Activated effector memory CD4-positive, alpha-beta T cell treated with Interleukin-2 at 50 U/mL for 16 hours (primary cell): Measurements from ENCODE around the gene LDLRAD4.

ENCODE experiments used
- DNase-seq: peaks from one replicate; pipeline ENCODE4 v3.0.0-alpha.2; 2020

LDLRAD4 gene

GRCh38 chr18:13548106-13548819 lies 329.7 kb downstream of the LDLRAD4 start:
- no peak for DNase-seq

GRCh38 chr18:13548966-13549879 lies 330.7 kb downstream of the LDLRAD4 start:
- DNase-seq = no peak

GRCh38 chr18:13549880-13550232 lies 331.3 kb downstream of the LDLRAD4 start:
- DNase-seq = no peak

GRCh38 chr18:13550418-13551304 lies 332.1 kb downstream of the LDLRAD4 start:
- DNase-seq = no peak

- no peak for DNase-seq
Observed at GRCh38 chr18:13551305-13551603, 332.7 kb downstream of the LDLRAD4 start.

- no peak for DNase-seq
Observed at GRCh38 chr18:13551841-13552733, 333.5 kb downstream of the LDLRAD4 start.

GRCh38 chr18:13553449-13553848 lies 334.9 kb downstream of the LDLRAD4 start:
- no peak for DNase-seq

GRCh38 chr18:13555192-13555591 lies 336.6 kb downstream of the LDLRAD4 start:
- no peak for DNase-seq

GRCh38 chr18:13555865-13556264 lies 337.3 kb downstream of the LDLRAD4 start:
- no peak for DNase-seq

GRCh38 chr18:13556502-13556901 lies 337.9 kb downstream of the LDLRAD4 start:
- DNase-seq = no peak

- DNase-seq = no peak
Observed at GRCh38 chr18:13558124-13558523, 339.6 kb downstream of the LDLRAD4 start.

GRCh38 chr18:13558790-13559189 lies 340.2 kb downstream of the LDLRAD4 start:
- DNase-seq = no peak

- DNase-seq = no peak
Observed at GRCh38 chr18:13559754-13560153, 341.2 kb downstream of the LDLRAD4 start.

GRCh38 chr18:13560306-13560705 lies 341.7 kb downstream of the LDLRAD4 start:
- DNase-seq = no peak

- DNase-seq = no peak
Observed at GRCh38 chr18:13562494-13563029, 344.0 kb downstream of the LDLRAD4 start.

GRCh38 chr18:13563390-13563805 lies 344.8 kb downstream of the LDLRAD4 start:
- DNase-seq = no peak

GRCh38 chr18:13564579-13564978 lies 346.0 kb downstream of the LDLRAD4 start:
- no peak for DNase-seq

- DNase-seq = no peak
Observed at GRCh38 chr18:13565228-13565627, 346.7 kb downstream of the LDLRAD4 start.

GRCh38 chr18:13566941-13567746 lies 348.6 kb downstream of the LDLRAD4 start:
- no peak for DNase-seq

GRCh38 chr18:13568443-13569392 lies 350.2 kb downstream of the LDLRAD4 start:
- DNase-seq = no peak
